ENCODE measurements around the gene NUDT4. TPM values are rescaled to one million over a fixed set of nuclear protein-coding genes. Genes with fewer than 3 reads are reported as not detected.
"Not testable (repeated sequence)": the region's sequence is repeated elsewhere in the genome, so short reads cannot be mapped to it uniquely, and the experiment has no call there.

NUDT4 gene
- polyA plus RNA-seq, 2 of the 4 experiments (the other 2 are of a cell fraction): 19.6 to 41.0 TPM

- not testable (repeated sequence) for FAIRE-seq, H3K9me3 ChIP-seq
- ChIA-PET POLR2A (interaction anchor here (0.6 to 1.2 kb wide), 2 partner anchors 119 to 391 kb away, joined by 3 to 5 read pairs; no protein-coding TSS in a partner anchor), CTCF (interaction anchor here (0.6 kb wide), 1 partner anchor 396 kb away, joined by 4 read pairs; no protein-coding TSS in a partner anchor)
- under 1% methylated on average over 30 of the region's 64 CpGs for WGBS (ENCODE audit: missing lambda C conversion rate)
- peak; percentile 37; the same call in 1 of the 2 replicates for TF ChIP-seq PHF8 (IDR thresholded peaks at IDR 0.05; ENCODE audit: borderline replicate concordance, low read depth)
- Histone ChIP-seq H3K4me3 (peak overlapping the region; percentile 64), H3K4me2 (peak overlapping the region; percentile 91), H3K4me1 (peaks cover 44% of the 10 kb centered on the region), H3K27ac (peak overlapping the region; percentile 77 to 97)
- peak; percentile 60 to 80 for ATAC-seq
- DNase-seq (ENCODE audit: low read depth in 1 of 2, low spot score in 1 of 2): peak; percentile 64 to 85
Measured at GRCh38 chr12:93378196-93378997, 672 bp downstream of the NUDT4 start.

DNA sequence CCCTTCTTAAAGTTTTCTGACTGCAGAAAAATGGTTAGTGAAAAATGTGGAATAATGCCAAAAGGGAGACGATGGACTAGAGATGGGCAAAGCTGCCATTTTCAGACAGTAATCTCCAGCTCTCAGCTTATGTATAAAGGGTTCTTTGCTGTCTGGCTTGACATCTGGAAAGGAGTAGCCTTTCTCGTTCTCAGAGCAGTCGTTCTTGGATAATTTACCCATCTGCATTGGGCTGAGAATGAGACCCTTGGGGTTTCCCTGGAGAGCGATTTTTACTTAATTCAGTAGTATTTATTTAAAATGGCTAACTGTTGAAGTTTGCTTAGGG, 1.2 kb downstream of the NUDT4 start:
- peak in 1 of 2 experiments; percentile 13 for DNase-seq (ENCODE audit: low read depth in 1 of 2, low spot score in 1 of 2)
- POLR2A ChIA-PET: interaction anchor here (0.6 to 1.2 kb wide), 2 partner anchors 119 to 391 kb away, joined by 3 to 5 read pairs; no protein-coding TSS in a partner anchor

DNA sequence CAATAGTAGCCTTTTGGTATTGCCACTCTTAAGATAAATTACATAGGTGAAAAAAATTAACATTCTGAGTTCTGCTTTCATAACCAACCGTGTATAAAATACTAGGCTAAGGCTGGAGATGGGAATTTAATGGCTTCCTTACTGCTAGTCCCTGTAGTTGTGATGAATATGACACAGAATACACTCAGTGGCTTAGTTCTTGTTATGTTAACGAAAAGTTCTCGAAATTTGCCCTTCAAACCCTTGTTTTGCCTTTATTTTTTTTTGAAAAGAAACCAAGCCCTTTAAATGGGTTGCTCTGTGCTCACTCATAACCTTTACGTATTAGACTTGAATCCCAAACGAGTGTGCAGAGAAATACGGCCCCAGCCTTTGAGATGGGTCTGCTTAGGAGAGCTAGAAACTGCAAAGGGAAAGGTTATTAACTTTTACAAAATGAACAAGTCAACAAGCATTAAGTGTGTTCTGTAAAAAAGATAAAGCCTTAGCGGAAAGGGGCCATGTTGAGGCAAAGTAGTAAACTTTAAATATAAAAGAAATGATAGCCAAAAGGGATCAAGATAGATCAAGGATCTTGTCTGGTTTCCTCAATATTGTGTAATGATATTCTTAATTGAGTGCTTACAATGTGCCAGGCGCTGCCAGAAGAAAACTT, 1.7 kb downstream of the NUDT4 start:
- no peak for ATAC-seq
- CTCF ChIA-PET: interaction anchor here (1.1 to 1.5 kb wide), 2 partner anchors 241 to 395 kb away, joined by 3 to 4 read pairs; no protein-coding TSS in a partner anchor

More for the DNA sequence above, 1.2 kb downstream of the NUDT4 start:
- ATAC-seq (no peak), FAIRE-seq (no peak)
- TF ChIP-seq, protein P1, sequence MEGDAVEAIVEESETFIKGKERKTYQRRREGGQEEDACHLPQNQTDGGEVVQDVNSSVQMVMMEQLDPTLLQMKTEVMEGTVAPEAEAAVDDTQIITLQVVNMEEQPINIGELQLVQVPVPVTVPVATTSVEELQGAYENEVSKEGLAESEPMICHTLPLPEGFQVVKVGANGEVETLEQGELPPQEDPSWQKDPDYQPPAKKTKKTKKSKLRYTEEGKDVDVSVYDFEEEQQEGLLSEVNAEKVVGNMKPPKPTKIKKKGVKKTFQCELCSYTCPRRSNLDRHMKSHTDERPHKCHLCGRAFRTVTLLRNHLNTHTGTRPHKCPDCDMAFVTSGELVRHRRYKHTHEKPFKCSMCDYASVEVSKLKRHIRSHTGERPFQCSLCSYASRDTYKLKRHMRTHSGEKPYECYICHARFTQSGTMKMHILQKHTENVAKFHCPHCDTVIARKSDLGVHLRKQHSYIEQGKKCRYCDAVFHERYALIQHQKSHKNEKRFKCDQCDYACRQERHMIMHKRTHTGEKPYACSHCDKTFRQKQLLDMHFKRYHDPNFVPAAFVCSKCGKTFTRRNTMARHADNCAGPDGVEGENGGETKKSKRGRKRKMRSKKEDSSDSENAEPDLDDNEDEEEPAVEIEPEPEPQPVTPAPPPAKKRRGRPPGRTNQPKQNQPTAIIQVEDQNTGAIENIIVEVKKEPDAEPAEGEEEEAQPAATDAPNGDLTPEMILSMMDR (IDR thresholded peaks at IDR 0.05): no peak
- TF ChIP-seq HMGXB4 (CRISPR knock-in tag; IDR thresholded peaks at IDR 0.05; ENCODE audit: borderline replicate concordance): no peak
- TF ChIP-seq ZC3H11A (IDR thresholded peaks at IDR 0.05): no peak
- no peak for TF ChIP-seq ESRRA (IDR thresholded peaks at IDR 0.05; ENCODE audit: borderline replicate concordance, low read length)
- TF ChIP-seq RNF2 (IDR thresholded peaks at IDR 0.05; ENCODE audit: borderline replicate concordance, low read depth): no peak
- TF ChIP-seq CHD2 (IDR thresholded peaks at IDR 0.05; ENCODE audit: low read length, partially characterized antibody): no peak
- Histone ChIP-seq H3K4me2 (peak overlapping the region; percentile 91), H3K9me3 (no peaks in the 10 kb centered on the region), H3K4me1 (peaks cover 39% of the 10 kb centered on the region), H3K27ac (peak overlapping the region; percentile 77 to 97), H3K4me3 (peak overlapping the region; percentile 64)
- 2% methylated on average over 4 of the region's 4 CpGs for WGBS (ENCODE audit: missing lambda C conversion rate)
- CTCF ChIA-PET: interaction anchor here (0.6 kb wide), 1 partner anchor 397 kb away, joined by 4 read pairs; no protein-coding TSS in a partner anchor

DNA sequence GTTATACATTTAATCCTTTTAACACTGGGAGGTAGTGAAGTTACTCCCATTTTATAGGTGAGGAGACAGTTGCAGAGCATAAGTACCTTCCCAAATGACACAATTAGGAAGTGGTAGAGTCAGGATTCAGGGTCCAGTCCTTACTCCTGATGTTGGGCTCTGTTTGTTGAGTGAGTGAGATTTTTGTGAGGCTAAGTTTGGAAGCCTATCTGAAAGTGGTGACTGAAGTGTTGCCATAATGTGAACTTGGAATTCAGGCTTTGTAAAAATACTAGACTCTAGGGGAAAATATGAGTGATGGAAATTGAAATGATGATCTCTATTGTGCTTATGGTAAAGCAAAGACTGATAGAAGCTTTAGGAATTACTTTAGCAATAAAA, 2.2 kb downstream of the NUDT4 start:
- peak overlapping the region in 1 of 2 experiments; percentile 97; a peak in 2 of 6 replicates for H3K27ac ChIP-seq
- H3K4me1 ChIP-seq: peaks cover 32% of the 10 kb centered on the region
- POLR2A ChIA-PET: interaction anchor here (1.6 kb wide), 1 partner anchor 393 kb away, joined by 3 read pairs; no protein-coding TSS in a partner anchor
- peak overlapping the region; percentile 91 for H3K4me2 ChIP-seq
- ATAC-seq: no peak
- DNase-seq (ENCODE audit: low read depth in 1 of 2, low spot score in 1 of 2): no peak
- H3K4me3 ChIP-seq: peak overlapping the region; percentile 64
- TF ChIP-seq POLR2AphosphoS2 (conservative IDR thresholded peaks at IDR 0.05; ENCODE audit: low read length): no peak
- TF ChIP-seq FOSL2 (IDR thresholded peaks at IDR 0.05): no peak
- no peak for TF ChIP-seq FOSL2 (CRISPR knock-in tag; IDR thresholded peaks at IDR 0.05)
- no peak for TF ChIP-seq RCOR1 (IDR thresholded peaks at IDR 0.05; ENCODE audit: low read depth, low read length)
- CTCF ChIA-PET: interaction anchor here (1.0 to 6.1 kb wide), 6 partner anchors 242 to 427 kb away, joined by 3 to 67 read pairs (median 4); no protein-coding TSS in a partner anchor
- no peaks in the 10 kb centered on the region for H3K9me3 ChIP-seq
- no peak for FAIRE-seq

More for the DNA sequence above, 1.7 kb downstream of the NUDT4 start:
- no peaks in the 10 kb centered on the region for H3K9me3 ChIP-seq
- FAIRE-seq (no peak), DNase-seq (ENCODE audit: low read depth in 1 of 2, low spot score in 1 of 2) (no peak)
- peak overlapping the region; percentile 91 for H3K4me2 ChIP-seq
- peaks cover 34% of the 10 kb centered on the region for H3K4me1 ChIP-seq
- POLR2A ChIA-PET: interaction anchor here (1.2 kb wide), 1 partner anchor 392 kb away, joined by 3 read pairs; no protein-coding TSS in a partner anchor
- WGBS (ENCODE audit: missing lambda C conversion rate): 46% methylated on average over 8 of the region's 8 CpGs
- H3K27ac ChIP-seq: peak overlapping the region; percentile 77 to 97
- TF ChIP-seq CBX2 (IDR thresholded peaks at IDR 0.05; ENCODE audit: borderline replicate concordance, low read depth) (no peak), MAZ (IDR thresholded peaks at IDR 0.05; ENCODE audit: borderline replicate concordance, low read depth, low read length) (no peak), SMC3 (IDR thresholded peaks at IDR 0.05) (no peak), NFE2L2 (conservative IDR thresholded peaks at IDR 0.05; ENCODE audit: low read length) (no peak), FOXS1 (CRISPR knock-in tag; IDR thresholded peaks at IDR 0.05) (no peak), ZC3H11A (IDR thresholded peaks at IDR 0.05) (no peak), BHLHE40 (IDR thresholded peaks at IDR 0.05; ENCODE audit: low read depth, low read length) (no peak), RARB (CRISPR knock-in tag; IDR thresholded peaks at IDR 0.05) (no peak)
- peak overlapping the region; percentile 64 for H3K4me3 ChIP-seq
